Measurements from ENCODE around the gene STK32A. TPM values are rescaled to one million over a fixed set of nuclear protein-coding genes. Genes with fewer than 3 reads are reported as not detected.

The STK32A gene
- total and polyA plus RNA-seq, 9 of the 15 experiments (the other 6 are each of a cell fraction or from before 2014, with no cell fraction given): not detected

DNA sequence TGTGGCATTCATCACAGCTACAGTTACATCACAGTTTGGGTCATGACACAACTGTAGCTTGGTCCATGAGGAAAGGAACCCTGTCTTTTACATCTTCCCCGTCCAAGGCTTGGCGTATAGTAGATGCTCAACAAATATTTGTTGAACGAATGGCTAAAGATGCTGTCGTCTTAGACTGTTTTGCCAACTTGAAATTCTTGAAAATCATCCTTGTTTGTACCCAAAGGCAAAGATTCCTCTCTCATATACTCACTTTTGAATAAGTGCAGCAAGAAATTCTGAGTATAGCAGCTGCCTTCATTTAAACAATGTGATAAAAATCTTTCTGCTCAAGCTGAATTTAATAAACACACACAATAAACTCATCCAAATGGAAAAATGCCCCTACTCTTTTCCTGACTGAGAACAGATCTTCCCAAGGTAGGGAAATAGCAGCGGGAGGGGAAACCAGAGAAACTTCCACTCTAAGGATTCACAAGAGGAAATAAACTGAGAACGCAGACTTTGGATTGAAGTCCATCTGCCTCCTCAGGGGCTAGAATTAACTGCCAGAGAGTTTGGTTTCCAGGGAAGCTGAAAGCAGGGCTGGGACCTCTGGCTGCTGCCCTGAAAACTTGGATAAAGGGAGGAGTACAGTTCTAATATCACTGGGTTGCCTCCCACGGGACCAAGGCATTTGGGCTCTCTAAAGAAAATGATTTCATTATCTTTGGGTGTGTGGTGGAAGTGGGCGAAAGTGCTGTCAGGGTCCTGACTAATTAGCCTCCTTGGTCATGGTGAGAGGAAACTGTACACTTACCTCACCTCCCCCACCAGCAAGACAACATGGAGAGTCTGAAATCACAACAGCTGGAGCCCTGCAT, 175.9 kb downstream of the STK32A start (continued):
- TF ChIP-seq, protein P1, sequence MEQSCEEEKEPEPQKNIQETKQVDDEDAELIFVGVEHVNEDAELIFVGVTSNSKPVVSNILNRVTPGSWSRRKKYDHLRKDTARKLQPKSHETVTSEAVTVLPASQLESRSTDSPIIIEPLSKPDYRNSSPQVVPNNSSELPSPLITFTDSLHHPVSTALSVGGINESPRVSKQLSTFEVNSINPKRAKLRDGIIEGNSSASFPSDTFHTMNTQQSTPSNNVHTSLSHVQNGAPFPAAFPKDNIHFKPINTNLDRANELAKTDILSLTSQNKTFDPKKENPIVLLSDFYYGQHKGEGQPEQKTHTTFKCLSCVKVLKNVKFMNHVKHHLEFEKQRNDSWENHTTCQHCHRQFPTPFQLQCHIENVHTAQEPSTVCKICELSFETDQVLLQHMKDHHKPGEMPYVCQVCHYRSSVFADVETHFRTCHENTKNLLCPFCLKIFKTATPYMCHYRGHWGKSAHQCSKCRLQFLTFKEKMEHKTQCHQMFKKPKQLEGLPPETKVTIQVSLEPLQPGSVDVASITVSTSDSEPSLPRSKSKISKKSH (CRISPR knock-in tag; IDR thresholded peaks at IDR 0.05): no peak
- TF ChIP-seq ZNF77 (CRISPR knock-in tag; IDR thresholded peaks at IDR 0.05) (no peak), ZNF347 (CRISPR knock-in tag; IDR thresholded peaks at IDR 0.05; ENCODE audit: low read depth) (no peak), ZKSCAN1 (IDR thresholded peaks at IDR 0.05; ENCODE audit: low read depth, low read length) (no peak), TFAM (CRISPR knock-in tag; conservative IDR thresholded peaks at IDR 0.05) (no peak), PTBP1 (IDR thresholded peaks at IDR 0.05; ENCODE audit: low read depth, low read length) (no peak), NBN (IDR thresholded peaks at IDR 0.05; ENCODE audit: low read depth) (no peak), GTF2F1 (IDR thresholded peaks at IDR 0.05; ENCODE audit: low read depth, low read length) (no peak)
- TF ChIP-seq, protein P2, sequence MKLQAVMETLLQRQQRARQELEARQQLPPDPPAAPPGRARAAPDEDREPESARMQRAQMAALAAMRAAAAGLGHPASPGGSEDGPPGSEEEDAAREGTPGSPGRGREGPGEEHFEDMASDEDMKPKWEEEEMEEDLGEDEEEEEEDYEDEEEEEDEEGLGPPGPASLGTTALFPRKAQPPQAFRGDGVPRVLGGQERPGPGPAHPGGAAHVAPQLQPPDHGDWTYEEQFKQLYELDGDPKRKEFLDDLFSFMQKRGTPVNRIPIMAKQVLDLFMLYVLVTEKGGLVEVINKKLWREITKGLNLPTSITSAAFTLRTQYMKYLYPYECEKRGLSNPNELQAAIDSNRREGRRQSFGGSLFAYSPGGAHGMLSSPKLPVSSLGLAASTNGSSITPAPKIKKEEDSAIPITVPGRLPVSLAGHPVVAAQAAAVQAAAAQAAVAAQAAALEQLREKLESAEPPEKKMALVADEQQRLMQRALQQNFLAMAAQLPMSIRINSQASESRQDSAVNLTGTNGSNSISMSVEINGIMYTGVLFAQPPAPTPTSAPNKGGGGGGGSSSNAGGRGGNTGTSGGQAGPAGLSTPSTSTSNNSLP (IDR thresholded peaks at IDR 0.05; ENCODE audit: borderline replicate concordance, low read depth, low read length): no peak
- TF ChIP-seq, protein P3, sequence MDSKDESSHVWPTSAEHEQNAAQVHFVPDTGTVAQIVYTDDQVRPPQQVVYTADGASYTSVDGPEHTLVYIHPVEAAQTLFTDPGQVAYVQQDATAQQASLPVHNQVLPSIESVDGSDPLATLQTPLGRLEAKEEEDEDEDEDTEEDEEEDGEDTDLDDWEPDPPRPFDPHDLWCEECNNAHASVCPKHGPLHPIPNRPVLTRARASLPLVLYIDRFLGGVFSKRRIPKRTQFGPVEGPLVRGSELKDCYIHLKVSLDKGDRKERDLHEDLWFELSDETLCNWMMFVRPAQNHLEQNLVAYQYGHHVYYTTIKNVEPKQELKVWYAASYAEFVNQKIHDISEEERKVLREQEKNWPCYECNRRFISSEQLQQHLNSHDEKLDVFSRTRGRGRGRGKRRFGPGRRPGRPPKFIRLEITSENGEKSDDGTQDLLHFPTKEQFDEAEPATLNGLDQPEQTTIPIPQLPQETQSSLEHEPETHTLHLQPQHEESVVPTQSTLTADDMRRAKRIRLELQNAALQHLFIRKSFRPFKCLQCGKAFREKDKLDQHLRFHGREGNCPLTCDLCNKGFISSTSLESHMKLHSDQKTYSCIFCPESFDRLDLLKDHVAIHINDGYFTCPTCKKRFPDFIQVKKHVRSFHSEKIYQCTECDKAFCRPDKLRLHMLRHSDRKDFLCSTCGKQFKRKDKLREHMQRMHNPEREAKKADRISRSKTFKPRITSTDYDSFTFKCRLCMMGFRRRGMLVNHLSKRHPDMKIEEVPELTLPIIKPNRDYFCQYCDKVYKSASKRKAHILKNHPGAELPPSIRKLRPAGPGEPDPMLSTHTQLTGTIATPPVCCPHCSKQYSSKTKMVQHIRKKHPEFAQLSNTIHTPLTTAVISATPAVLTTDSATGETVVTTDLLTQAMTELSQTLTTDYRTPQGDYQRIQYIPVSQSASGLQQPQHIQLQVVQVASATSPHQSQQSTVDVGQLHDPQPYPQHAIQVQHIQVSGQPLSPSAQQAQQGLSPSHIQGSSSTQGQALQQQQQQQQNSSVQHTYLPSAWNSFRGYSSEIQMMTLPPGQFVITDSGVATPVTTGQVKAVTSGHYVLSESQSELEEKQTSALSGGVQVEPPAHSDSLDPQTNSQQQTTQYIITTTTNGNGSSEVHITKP (IDR thresholded peaks at IDR 0.05; ENCODE audit: partially characterized antibody): no peak
- TF ChIP-seq, protein P4, sequence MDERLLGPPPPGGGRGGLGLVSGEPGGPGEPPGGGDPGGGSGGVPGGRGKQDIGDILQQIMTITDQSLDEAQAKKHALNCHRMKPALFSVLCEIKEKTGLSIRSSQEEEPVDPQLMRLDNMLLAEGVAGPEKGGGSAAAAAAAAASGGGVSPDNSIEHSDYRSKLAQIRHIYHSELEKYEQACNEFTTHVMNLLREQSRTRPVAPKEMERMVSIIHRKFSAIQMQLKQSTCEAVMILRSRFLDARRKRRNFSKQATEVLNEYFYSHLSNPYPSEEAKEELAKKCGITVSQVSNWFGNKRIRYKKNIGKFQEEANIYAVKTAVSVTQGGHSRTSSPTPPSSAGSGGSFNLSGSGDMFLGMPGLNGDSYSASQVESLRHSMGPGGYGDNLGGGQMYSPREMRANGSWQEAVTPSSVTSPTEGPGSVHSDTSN (CRISPR knock-in tag; IDR thresholded peaks at IDR 0.05; ENCODE audit: low read depth): no peak
- TF ChIP-seq, protein P4 (tag; conservative IDR thresholded peaks at IDR 0.05; ENCODE audit: low read depth): no peak
